NCI-H2227 treated with DMSO at 0.1 percent for 48 hours (cell line): ENCODE measurements around the gene PRKAG2.

Source experiments
- DNase-seq: peaks from one replicate; lab custom pipeline; 2025; lab: John Stamatoyannopoulos, UW

PRKAG2 gene

DNA sequence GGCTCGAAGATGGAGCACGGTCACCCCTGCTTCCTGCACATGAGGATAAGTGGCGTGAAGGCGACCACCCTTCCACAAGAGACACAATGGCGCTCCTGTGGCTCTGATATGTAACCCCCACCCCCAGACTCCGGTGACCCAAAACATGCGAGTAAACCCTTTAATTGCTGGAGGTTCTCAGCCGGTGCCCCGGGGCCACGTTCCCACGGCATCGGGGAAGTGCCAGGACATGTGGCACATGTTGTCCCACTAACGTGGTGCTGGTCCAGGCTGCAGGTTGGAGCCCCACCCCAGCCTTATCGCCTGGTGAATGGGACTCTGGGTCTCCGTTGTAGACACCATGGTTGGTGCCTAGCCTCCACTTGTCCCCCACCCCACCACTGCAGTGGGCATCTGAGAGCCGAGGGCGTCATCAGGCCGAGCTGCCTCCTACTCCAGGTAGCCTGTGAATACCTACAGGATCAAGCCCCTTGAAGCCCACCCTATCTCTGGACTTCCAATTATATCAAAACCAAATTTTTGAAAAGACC is 132.8 kb downstream of the PRKAG2 start:
- no peak for DNase-seq

DNA sequence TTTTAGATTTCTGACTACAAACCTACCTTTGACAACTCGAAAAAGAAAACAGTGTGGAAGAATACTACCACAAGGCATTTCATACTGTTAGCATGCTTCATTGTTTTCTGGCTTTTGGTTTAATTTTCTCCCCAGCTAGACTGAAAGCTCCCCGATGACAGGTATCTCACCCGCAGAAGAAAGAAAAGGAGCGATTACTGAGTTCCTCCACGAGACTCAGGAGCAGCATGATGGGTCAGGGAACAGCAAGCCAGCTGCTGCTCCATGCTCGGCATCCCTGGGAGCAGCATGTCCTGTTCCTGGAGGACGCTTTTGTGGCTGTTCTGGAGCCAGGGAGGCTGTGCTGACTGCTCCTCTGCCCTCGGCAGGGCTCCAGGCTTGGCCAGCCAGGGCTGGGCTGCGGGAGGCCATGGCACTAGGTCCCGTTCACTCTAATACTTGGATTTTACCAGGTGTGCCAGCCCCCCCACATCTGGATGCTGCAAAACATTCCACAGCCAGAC is 133.4 kb downstream of the PRKAG2 start:
- DNase-seq = no peak

GRCh38 chr7:151742713-151743480 is 134.0 kb downstream of the PRKAG2 start:
- no peak for DNase-seq

GRCh38 chr7:151741585-151741984 is 135.3 kb downstream of the PRKAG2 start:
- DNase-seq = no peak

- no peak for DNase-seq
Observed at GRCh38 chr7:151740081-151740851, 136.6 kb downstream of the PRKAG2 start.

GRCh38 chr7:151738925-151739324 is 138.0 kb downstream of the PRKAG2 start:
- DNase-seq = no peak

DNA sequence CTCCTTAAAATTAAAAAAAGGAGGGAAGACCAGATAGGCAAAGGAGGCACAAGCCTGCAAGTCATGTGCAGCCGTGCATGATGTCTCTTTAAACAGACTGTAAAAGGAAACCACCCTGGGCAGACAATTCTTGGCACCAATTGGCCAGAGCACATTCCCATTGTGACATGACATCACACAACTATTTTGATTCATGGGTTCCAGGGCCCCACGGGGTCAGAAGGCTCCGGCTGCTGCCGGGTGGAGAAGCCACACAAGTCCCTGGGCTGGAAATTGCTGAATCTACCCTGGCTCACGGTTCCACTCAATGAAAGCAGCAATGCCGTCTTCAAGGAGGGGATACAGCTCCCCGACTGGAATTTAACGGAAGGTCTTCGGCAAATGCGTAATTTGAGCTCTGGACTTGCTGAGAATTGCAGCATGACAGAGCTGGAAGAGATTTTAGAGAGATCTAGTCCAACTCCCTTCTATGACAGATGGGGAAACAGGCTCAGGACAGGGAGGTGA is 140.5 kb downstream of the PRKAG2 start:
- peak; percentile 89 for DNase-seq

DNA sequence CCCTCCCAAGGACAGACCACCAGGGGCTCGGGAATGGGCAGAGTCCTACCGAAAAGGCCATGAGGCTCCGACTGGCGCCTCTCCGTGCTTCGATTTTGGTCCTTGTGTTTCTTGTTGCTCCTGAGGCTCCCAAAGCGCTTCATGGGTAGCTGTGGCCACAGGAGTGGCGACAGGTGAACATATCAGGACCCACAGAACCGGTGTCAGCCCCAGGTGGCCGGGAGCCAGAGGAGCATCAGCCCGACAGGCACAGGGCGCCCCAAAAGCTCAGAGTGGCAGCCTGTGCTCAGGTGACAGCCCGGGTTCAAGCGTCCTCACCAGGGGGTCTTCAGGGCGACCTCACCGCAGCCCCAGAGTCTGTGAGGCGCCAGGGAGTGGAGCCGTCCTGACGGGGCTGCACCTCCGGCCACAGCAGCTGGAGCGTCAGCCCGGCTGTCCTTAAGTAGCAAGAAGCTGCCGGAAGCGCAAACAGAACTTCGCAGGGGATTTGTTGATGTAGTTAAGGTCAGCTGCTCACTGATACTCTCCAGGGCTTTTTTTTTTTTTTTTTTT is 141.0 kb downstream of the PRKAG2 start:
- peak; percentile 89 for DNase-seq

DNA sequence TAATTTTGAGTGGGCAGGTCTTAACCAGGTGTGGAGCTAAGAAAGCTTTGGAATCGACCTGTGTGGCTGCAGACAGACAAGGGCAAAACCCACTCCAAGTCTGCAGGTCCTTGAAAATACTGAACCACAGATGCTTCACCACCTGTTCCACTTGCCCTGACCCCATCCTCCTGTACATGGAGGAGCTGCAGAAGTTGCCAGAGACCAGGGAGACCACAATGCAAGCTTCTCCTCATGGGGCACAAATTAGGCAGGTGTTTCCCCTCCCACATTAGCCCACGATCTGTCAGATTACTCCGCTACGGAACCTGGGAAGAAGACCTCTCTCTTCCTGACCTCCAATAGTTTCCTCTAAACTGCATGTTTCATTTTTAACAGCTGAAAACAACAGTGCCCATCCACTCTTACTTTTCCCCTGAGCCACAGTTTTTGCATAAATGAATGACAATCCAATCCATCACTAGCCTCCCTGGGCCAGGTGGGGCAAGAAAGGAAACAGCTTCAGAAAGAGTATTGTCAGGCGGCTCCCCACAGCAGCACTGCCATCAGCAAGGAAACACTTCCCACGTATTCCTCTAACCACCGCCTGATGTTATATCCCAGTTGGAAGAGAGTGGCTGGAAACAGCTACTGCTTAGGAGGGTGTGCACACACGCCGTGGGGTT is 141.6 kb downstream of the PRKAG2 start:
- no peak for DNase-seq

DNA sequence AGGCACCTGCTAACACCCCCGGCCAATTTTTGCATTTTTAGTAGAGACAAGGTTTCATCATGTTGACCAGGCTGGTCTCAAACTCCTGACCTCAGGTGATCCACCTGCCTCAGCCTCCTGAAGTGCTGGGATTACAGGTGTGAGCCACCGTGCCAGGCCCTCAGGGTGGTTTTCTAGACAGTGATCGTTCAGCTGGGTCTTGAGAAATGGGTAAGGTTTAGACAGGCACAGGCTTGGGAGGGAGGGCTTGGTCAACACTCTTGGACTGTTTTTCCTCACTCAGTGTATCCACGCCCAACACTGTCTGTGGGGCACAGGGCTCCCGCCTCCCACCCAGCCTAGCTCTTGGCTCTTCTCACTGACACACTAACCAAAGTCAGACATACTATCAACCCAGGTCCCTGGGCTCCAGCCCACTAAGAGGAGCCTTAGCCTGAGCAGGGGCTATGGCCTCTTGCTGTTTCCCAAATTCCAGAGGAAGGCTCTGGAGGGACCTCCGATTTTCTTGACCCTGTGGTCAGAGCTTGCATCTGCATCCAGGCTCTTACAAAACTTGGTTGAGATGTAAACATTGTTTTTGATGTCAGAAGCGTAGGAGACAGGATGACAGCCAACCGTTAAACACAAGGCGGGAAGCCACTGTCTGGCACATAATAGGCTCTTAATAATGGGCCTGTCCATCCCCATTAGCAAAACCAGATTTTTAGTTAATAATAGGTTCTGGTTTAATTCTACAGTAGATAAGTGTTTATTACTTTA is 143.9 kb downstream of the PRKAG2 start:
- peak; percentile 56 for DNase-seq

DNA sequence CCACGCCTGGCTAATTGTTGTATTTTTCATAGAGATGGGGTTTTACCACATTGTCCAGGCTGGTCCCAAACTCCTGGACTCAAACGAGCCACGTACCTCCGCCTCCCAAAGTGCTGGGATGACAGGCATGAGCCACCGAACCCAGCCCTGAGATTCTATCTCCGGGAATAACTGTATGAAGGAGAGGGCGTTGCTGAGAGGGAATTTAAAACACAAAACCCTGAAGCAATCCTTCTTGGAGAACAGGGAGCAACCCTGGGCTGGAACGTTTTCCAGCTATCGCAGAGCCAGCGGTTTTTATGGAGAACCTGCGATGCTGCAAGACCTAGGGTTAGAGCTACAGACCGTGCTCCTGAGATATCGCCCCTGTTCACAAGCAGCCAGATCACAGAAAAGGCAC is 144.6 kb downstream of the PRKAG2 start:
- DNase-seq = no peak

DNA sequence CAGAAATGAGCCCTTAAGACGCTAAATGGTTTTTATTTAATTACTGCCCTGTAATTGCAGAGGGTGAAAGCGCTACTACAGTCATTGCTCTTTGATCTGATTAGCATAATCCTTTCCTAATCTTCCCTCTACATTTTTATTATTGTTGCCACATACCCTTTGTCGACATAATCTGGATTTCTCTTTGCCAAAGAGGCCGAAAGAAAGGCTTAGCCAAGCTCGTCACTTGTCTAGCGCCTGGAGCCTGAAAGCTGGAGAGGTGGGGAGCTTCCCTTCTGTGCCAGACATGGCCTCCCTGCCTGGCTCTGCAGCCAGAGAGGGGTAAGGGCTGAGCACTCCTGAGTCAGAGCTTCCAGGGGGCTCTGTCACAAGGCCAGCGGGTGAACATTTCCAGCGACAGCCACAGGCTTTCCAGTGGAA is 145.9 kb downstream of the PRKAG2 start:
- DNase-seq = no peak

DNA sequence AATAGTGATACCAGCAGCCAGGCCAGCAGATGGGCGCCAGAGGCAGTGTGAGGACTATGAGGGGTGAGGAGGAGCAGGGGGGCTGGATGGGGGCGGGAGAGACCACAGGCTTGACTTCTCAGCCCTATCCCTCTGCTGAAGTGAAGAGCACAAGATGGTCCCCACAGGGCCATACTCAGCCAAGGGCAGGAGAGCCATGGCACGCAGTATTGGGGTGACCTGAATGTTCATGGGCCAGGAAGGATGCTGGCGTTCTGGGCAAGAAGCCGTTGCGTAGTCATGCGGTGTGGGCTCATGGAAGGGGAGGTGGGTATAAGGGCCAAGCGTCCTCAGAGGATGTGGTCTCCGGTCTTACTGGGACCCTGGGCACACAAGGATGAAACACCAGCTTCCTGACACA is 146.3 kb downstream of the PRKAG2 start:
- no peak for DNase-seq

DNA sequence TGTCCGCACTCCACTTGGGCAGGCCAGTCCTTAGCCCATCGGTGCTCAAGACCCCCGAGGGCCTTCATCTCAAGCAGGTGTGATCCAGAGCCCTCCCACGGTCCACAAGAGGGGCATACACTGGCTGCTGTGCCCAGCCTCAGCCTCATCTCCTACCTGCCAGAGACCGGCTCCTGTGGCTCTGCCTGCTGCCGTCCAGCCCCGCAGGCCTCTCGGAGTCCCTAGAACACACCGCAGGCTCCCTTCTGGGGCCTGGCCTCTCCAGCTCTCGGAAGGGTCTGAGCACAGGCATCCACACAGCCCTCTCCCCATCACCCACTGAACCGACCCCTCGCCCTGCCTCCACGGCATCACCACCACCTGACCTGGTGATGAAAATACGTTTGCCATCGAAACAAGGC is 147.4 kb downstream of the PRKAG2 start:
- no peak for DNase-seq

GRCh38 chr7:151728746-151729145 is 148.2 kb downstream of the PRKAG2 start:
- no peak for DNase-seq

- DNase-seq = no peak
Observed at GRCh38 chr7:151728286-151728660, 148.6 kb downstream of the PRKAG2 start.

DNA sequence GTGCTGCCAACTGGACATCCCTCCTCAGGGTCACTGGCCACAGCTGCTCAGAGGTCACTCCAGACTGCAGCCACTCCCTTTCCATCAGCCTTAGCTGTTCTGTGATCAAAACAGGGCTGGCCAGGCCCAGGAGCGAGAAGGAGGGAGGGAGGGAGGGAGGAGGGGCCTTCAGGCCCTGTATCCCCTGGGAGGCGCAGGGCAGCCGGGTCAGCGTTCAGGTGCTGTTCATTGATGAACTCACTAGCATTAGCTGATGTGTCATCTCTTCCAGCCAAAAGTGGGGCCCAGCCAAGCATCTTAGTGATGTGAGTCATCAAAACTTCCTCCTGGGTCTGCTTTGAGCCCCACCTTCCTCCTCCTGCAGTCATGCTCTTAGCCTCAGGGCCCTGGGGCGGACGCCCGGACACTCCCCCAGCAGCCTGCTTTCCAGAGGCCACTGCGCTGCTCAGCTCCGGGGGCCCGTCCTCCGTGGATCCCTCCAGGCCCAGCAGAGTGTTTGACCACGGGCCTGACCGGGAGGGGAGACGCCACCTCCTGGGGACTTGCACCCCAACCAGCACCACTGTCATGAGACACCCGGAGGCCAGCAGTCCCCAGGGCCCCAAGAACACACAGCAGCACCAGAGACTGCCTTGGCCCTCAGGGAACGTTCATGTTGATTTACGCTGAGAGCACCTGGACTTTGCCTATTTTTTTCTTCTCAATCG is 149.2 kb downstream of the PRKAG2 start:
- DNase-seq = no peak

DNA sequence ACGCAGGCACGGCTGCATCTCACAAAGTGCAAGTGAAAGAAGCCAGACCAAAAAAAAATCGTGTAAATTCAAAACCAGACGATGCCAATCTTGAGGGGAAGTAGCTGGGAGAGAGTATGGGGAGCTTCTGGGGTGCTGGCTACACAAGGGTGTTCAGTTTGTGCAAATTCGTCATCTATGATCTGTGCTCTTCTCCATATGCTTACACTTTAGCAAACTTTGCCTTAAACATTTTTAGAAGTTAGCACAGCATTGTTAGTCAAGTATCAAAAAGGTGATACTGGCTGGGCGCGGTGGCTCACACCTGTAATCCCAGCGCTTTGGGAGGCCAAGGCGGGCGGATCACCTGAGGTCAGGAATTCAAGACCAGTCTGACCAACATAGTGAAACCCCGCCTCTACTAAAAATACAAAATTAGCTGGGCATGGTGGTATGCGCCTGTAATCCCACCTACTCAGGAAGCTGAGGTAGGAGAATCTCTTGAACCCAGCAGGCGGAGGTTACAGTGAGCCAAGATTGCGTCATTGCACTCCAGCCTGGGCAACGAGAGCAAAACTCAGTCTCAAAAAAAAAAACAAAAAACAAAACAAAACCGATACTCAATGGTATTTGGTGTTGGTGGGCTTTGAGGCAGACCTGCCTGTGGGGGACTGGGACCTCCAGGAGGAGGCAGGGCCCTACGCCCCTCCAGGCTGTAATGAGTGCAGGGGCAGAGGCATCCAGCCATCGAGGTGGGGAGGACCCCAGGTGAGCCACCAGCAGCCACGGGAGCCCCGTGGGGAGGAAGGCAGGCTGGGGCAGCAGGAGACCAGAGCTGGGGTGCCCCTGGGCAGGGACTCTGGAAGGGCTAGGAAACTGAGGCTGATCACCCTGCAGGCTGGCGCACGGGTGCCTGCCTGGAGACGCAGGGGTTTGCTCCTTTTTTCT is 150.0 kb downstream of the PRKAG2 start:
- no peak for DNase-seq

GRCh38 chr7:151725844-151726651 is 150.9 kb downstream of the PRKAG2 start:
- DNase-seq = peak; percentile 62
